ENCODE results near the gene GTF2A1.
"Not testable (repeated sequence)": the region's sequence is repeated elsewhere in the genome, so short reads cannot be mapped to it uniquely, and the experiment has no call there.

GTF2A1 gene

DNA sequence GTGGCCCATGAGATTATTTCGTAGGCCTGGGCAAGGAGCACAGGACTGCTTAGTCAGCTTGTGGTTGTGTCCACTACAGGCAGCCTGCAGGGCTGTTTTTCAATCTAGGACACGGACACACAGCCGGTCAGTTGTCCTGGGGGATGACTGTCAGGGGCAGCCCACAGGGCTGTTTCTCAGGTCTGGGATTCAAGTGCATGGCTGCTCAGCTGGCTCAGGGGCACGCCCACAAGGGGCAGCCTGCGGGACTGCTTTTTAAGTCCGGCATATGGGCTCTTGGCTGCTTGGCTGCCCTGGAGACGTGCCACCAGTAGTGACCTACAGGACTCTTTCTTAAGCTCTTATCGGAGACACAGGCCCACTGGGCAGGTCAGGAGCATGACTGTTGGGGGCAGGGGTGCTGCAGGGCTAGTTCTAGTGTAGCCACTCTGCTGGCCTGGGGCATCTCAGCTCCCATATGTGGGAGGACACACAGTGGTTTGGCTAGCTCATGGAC, 26.6 kb upstream of the GTF2A1 start:
- no peak overlapping the region for H3K9ac ChIP-seq (ENCODE audit: low read depth, low read length)
- H3K4me3 ChIP-seq (ENCODE audit: low read depth, low read length) = no peak overlapping the region

GRCh38 chr14:81246461-81247270, 25.9 kb upstream of the GTF2A1 start:
- Histone ChIP-seq H3K4me1 (ENCODE audit: control insufficient read depth, insufficient read depth, low read length) (no peaks in the 10 kb centered on the region), H3K9me3 (ENCODE audit: control insufficient read depth, insufficient read depth, low read length) (no peaks in the 10 kb centered on the region), H3K4me3 (ENCODE audit: low read depth, low read length) (no peak overlapping the region), H3K27me3 (ENCODE audit: control insufficient read depth, insufficient read depth, low read length) (no peaks in the 10 kb centered on the region), H3K9ac (ENCODE audit: low read depth, low read length) (no peak overlapping the region), H3K36me3 (ENCODE audit: control insufficient read depth, insufficient read depth, low read length) (no peaks in the 10 kb centered on the region)

More for the DNA sequence above, 26.6 kb upstream of the GTF2A1 start:
- Histone ChIP-seq H3K9me3 (ENCODE audit: control insufficient read depth, insufficient read depth, low read length) (no peaks in the 10 kb centered on the region), H3K27me3 (ENCODE audit: control insufficient read depth, insufficient read depth, low read length) (no peaks in the 10 kb centered on the region), H3K4me1 (ENCODE audit: control insufficient read depth, insufficient read depth, low read length) (no peaks in the 10 kb centered on the region), H3K36me3 (ENCODE audit: control insufficient read depth, insufficient read depth, low read length) (no peaks in the 10 kb centered on the region)

- H3K9me3 ChIP-seq (ENCODE audit: control insufficient read depth, insufficient read depth, low read length) = no peaks in the 10 kb centered on the region
- no peaks in the 10 kb centered on the region for H3K36me3 ChIP-seq (ENCODE audit: control insufficient read depth, insufficient read depth, low read length)
- H3K4me1 ChIP-seq (ENCODE audit: control insufficient read depth, insufficient read depth, low read length) = no peaks in the 10 kb centered on the region
- no peak overlapping the region for H3K9ac ChIP-seq (ENCODE audit: low read depth, low read length)
- no peak overlapping the region for H3K4me3 ChIP-seq (ENCODE audit: low read depth, low read length)
- no peaks in the 10 kb centered on the region for H3K27me3 ChIP-seq (ENCODE audit: control insufficient read depth, insufficient read depth, low read length)
These were observed 25.0 kb upstream of the GTF2A1 start for GRCh38 chr14:81245771-81246170.

- not testable (repeated sequence) for H3K27me3 ChIP-seq (ENCODE audit: control insufficient read depth, insufficient read depth, low read length); H3K9ac ChIP-seq (ENCODE audit: low read depth, low read length); H3K4me3 ChIP-seq (ENCODE audit: low read depth, low read length); H3K4me1 ChIP-seq (ENCODE audit: control insufficient read depth, insufficient read depth, low read length); H3K36me3 ChIP-seq (ENCODE audit: control insufficient read depth, insufficient read depth, low read length); H3K9me3 ChIP-seq (ENCODE audit: control insufficient read depth, insufficient read depth, low read length)
These were observed 23.7 kb upstream of the GTF2A1 start for GRCh38 chr14:81244431-81244830.

DNA sequence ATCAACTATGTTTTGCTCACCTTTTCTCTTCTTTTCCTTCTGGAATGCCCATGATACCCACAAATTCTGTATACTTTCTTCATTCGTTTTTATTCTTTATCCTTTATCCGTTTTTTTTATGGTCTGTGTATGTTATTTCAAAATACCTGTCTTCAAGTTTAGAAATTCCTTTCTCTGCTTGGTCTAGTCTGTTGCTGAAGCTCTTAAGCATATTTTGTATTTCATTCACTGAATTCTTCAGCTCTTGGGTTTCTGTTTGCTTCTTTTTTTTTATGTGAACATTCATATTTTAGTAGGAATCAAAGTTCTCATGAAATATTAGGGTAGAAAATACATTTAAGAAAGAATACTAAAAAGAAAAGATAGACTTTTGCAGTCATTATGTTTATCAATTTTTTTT, 22.7 kb upstream of the GTF2A1 start:
- no peak overlapping the region for H3K9ac ChIP-seq (ENCODE audit: low read depth, low read length)
- no peaks in the 10 kb centered on the region for H3K4me1 ChIP-seq (ENCODE audit: control insufficient read depth, insufficient read depth, low read length)
- no peaks in the 10 kb centered on the region for H3K36me3 ChIP-seq (ENCODE audit: control insufficient read depth, insufficient read depth, low read length)
- no peak overlapping the region for H3K4me3 ChIP-seq (ENCODE audit: low read depth, low read length)
- H3K27me3 ChIP-seq (ENCODE audit: control insufficient read depth, insufficient read depth, low read length) = no peaks in the 10 kb centered on the region
- no peaks in the 10 kb centered on the region for H3K9me3 ChIP-seq (ENCODE audit: control insufficient read depth, insufficient read depth, low read length)

DNA sequence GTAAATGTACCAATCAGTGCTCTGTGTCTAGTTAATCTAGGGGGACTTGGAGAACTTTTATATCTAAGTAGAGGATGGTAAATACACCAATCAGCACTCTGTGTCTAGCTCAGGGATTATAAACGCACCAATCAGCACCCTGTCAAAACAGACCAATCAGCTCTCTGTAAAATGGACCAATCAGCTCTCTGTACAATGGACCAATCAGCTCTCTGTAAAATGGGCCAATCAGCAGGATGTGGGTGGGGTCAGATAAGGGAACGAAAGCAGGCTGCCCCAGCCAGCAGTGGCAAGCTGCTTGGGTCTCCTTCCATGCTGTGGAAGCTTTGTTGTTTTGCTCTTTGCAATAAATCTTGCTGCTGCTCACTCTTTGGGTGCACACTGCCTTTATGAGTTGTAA, 16.1 kb upstream of the GTF2A1 start:
- not testable (repeated sequence) for H3K27me3 ChIP-seq (ENCODE audit: control insufficient read depth, insufficient read depth, low read length); H3K4me1 ChIP-seq (ENCODE audit: control insufficient read depth, insufficient read depth, low read length); H3K36me3 ChIP-seq (ENCODE audit: control insufficient read depth, insufficient read depth, low read length); H3K9me3 ChIP-seq (ENCODE audit: control insufficient read depth, insufficient read depth, low read length); H3K4me3 ChIP-seq (ENCODE audit: low read depth, low read length); H3K9ac ChIP-seq (ENCODE audit: low read depth, low read length)

- Histone ChIP-seq H3K9me3 (ENCODE audit: control insufficient read depth, insufficient read depth, low read length) (no peaks in the 10 kb centered on the region), H3K4me3 (ENCODE audit: low read depth, low read length) (no peak overlapping the region)
These were observed 15.4 kb upstream of the GTF2A1 start for GRCh38 chr14:81236138-81236537.

DNA sequence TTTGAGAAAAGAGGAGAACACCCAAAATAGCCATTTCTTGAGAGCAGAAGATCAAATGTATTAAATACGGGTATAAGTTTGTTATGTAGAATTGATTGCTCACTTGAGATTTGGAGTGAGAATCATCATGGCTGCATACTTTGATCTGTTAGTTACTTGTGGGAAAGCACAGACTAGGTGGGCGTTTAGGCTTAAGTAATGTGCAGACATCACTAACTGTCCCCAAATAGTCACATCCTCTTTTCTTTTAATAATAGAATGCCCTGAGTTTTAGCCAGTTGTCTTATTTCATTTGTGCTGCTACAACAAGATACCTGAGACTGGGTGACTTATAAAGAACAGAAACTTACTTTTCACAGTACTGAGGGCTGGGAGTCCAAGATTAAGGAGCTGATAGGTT, 14.3 kb upstream of the GTF2A1 start:
- no peak overlapping the region for H3K4me3 ChIP-seq (ENCODE audit: low read depth, low read length)
- no peaks in the 10 kb centered on the region for H3K4me1 ChIP-seq (ENCODE audit: control insufficient read depth, insufficient read depth, low read length)
- no peaks in the 10 kb centered on the region for H3K36me3 ChIP-seq (ENCODE audit: control insufficient read depth, insufficient read depth, low read length)
- no peak overlapping the region for H3K9ac ChIP-seq (ENCODE audit: low read depth, low read length)
- H3K27me3 ChIP-seq (ENCODE audit: control insufficient read depth, insufficient read depth, low read length) = no peaks in the 10 kb centered on the region
- no peaks in the 10 kb centered on the region for H3K9me3 ChIP-seq (ENCODE audit: control insufficient read depth, insufficient read depth, low read length)

More at GRCh38 chr14:81236138-81236537, 15.4 kb upstream of the GTF2A1 start:
- Histone ChIP-seq H3K4me1 (ENCODE audit: control insufficient read depth, insufficient read depth, low read length) (no peaks in the 10 kb centered on the region), H3K36me3 (ENCODE audit: control insufficient read depth, insufficient read depth, low read length) (no peaks in the 10 kb centered on the region), H3K9ac (ENCODE audit: low read depth, low read length) (no peak overlapping the region), H3K27me3 (ENCODE audit: control insufficient read depth, insufficient read depth, low read length) (no peaks in the 10 kb centered on the region)

GRCh38 chr14:81234278-81234677, 13.5 kb upstream of the GTF2A1 start:
- H3K9ac ChIP-seq (ENCODE audit: low read depth, low read length) = no peak overlapping the region
- H3K4me3 ChIP-seq (ENCODE audit: low read depth, low read length) = no peak overlapping the region
- no peaks in the 10 kb centered on the region for H3K4me1 ChIP-seq (ENCODE audit: control insufficient read depth, insufficient read depth, low read length)
- H3K9me3 ChIP-seq (ENCODE audit: control insufficient read depth, insufficient read depth, low read length) = no peaks in the 10 kb centered on the region
- H3K27me3 ChIP-seq (ENCODE audit: control insufficient read depth, insufficient read depth, low read length) = no peaks in the 10 kb centered on the region
- no peaks in the 10 kb centered on the region for H3K36me3 ChIP-seq (ENCODE audit: control insufficient read depth, insufficient read depth, low read length)

DNA sequence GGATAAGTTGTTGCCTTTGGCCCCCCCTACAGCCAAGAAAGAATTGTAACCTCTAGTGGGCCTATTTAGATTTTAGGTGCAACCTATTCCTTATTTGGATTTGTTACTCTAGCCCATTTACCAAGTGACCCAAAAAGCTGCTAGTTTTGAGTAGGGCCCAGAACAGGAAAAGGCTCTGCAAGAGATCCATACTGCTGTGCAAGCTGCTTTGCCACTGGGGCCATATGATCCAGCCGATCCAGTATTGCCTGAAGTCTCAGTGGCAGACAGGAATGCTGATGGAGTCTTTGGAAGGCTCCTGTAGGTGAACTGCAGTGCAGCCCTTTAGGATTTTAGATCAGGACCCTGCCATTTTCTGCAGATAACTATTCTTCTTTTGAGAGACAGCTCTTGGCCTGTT, 12.9 kb upstream of the GTF2A1 start:
- Histone ChIP-seq H3K4me1 (ENCODE audit: control insufficient read depth, insufficient read depth, low read length) (no peaks in the 10 kb centered on the region), H3K27me3 (ENCODE audit: control insufficient read depth, insufficient read depth, low read length) (no peaks in the 10 kb centered on the region), H3K4me3 (ENCODE audit: low read depth, low read length) (no peak overlapping the region), H3K9ac (ENCODE audit: low read depth, low read length) (no peak overlapping the region), H3K9me3 (ENCODE audit: control insufficient read depth, insufficient read depth, low read length) (no peaks in the 10 kb centered on the region), H3K36me3 (ENCODE audit: control insufficient read depth, insufficient read depth, low read length) (no peaks in the 10 kb centered on the region)

GRCh38 chr14:81231540-81231939, 10.8 kb upstream of the GTF2A1 start:
- no peak overlapping the region for H3K9ac ChIP-seq (ENCODE audit: low read depth, low read length)
- H3K9me3 ChIP-seq (ENCODE audit: control insufficient read depth, insufficient read depth, low read length) = no peaks in the 10 kb centered on the region
- H3K4me3 ChIP-seq (ENCODE audit: low read depth, low read length) = no peak overlapping the region

DNA sequence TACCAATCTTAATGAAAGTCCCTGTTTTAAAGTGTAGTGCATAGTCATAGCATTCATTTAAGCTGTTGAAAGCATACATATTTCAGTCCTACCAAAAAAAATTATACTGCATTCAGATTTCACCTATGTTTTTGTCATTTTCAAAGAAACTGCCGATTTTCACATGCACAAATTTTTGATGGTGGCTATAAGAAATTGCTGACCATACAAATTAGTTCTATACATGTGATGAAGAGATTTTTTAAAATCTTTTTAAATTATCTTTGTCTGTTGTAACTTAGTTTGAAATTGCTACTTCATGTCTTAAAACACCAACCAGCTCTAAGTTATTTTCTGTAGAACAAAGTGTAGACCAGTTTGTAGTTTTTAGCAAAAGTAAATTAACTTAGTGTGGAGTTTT, 3.5 kb upstream of the GTF2A1 start:
- Histone ChIP-seq H3K36me3 (ENCODE audit: control insufficient read depth, insufficient read depth, low read length) (no peaks in the 10 kb centered on the region), H3K9me3 (ENCODE audit: control insufficient read depth, insufficient read depth, low read length) (no peaks in the 10 kb centered on the region), H3K9ac (ENCODE audit: low read depth, low read length) (no peak overlapping the region), H3K27me3 (ENCODE audit: control insufficient read depth, insufficient read depth, low read length) (no peaks in the 10 kb centered on the region), H3K4me3 (ENCODE audit: low read depth, low read length) (no peak overlapping the region), H3K4me1 (ENCODE audit: control insufficient read depth, insufficient read depth, low read length) (peaks cover 6% of the 10 kb centered on the region)

More at GRCh38 chr14:81231540-81231939, 10.8 kb upstream of the GTF2A1 start:
- Histone ChIP-seq H3K4me1 (ENCODE audit: control insufficient read depth, insufficient read depth, low read length) (no peaks in the 10 kb centered on the region), H3K36me3 (ENCODE audit: control insufficient read depth, insufficient read depth, low read length) (no peaks in the 10 kb centered on the region), H3K27me3 (ENCODE audit: control insufficient read depth, insufficient read depth, low read length) (no peaks in the 10 kb centered on the region)

All from iPS-15b (cell line).